Retinal pigment epithelial cell (primary cell): ENCODE measurements around the gene PBOV1.

Experiments used
- DNase-seq: peaks from one replicate; pipeline ENCODE4 v3.0.0-alpha.2; 2010; ENCODE audit warnings: low read depth
- H3K4me3 ChIP-seq: 2 replicates; pipeline ENCODE4 v1.5.1; 2011; ENCODE audit warnings: mild to moderate bottlenecking, low read length, control low read depth, moderate library complexity
- CTCF ChIP-seq: conservative IDR thresholded peaks from 2 replicates; pipeline ENCODE4 v1.5.1; 2011; ENCODE audit warnings: low read depth, low read length, control low read depth, inconsistent platforms

The PBOV1 gene

GRCh38 chr6:138230221-138230620, 11.9 kb upstream of the PBOV1 start:
- DNase-seq: no peak
- no peak for TF ChIP-seq CTCF
- no peak overlapping the region for H3K4me3 ChIP-seq

- H3K4me3 ChIP-seq: no peak overlapping the region
- TF ChIP-seq CTCF: no peak
- DNase-seq: no peak
Measured at GRCh38 chr6:138229663-138230179, 11.4 kb upstream of the PBOV1 start.

- TF ChIP-seq CTCF: no peak
- no peak for DNase-seq
Measured at GRCh38 chr6:138229072-138229471, 10.8 kb upstream of the PBOV1 start.

GRCh38 chr6:138227316-138227781, 9.1 kb upstream of the PBOV1 start:
- no peak for TF ChIP-seq CTCF
- H3K4me3 ChIP-seq: no peak overlapping the region
- DNase-seq: no peak

More at GRCh38 chr6:138229072-138229471, 10.8 kb upstream of the PBOV1 start:
- H3K4me3 ChIP-seq: no peak overlapping the region

- TF ChIP-seq CTCF: no peak
- DNase-seq: no peak
- no peak overlapping the region for H3K4me3 ChIP-seq
Measured at GRCh38 chr6:138226700-138227315, 8.5 kb upstream of the PBOV1 start.

GRCh38 chr6:138225953-138226352, 7.7 kb upstream of the PBOV1 start:
- no peak for TF ChIP-seq CTCF
- no peak for DNase-seq
- H3K4me3 ChIP-seq: no peak overlapping the region

- H3K4me3 ChIP-seq: no peak overlapping the region
- DNase-seq: no peak
Measured at GRCh38 chr6:138222901-138223546, 4.7 kb upstream of the PBOV1 start.

More at GRCh38 chr6:138222901-138223546, 4.7 kb upstream of the PBOV1 start:
- no peak for TF ChIP-seq CTCF
